OCI-LY7 (cell line): ENCODE measurements around the gene NAB2. TPM values are rescaled to one million over a fixed set of nuclear protein-coding genes. Genes with fewer than 3 reads are reported as not detected.
A peak's percentile ranks its signal among the peaks of the same experiment; 100 is the strongest.

Experiments used
- BruUV-seq: library from RNA; stranded (reverse); fragments of 400-500 nt; replicated peaks from 2 replicates; lab custom pipeline; 2021; lab: Mats Ljungman, UMichigan
- CTCF ChIA-PET: fragments of 300-600 bp; sonication (Branson Sonifier 250); formaldehyde crosslinking; loops from one replicate; lab custom pipeline; 2022; ENCODE audit warnings: antibody characterized with exemption; ENCODE audit not compliant: unreplicated experiment; lab: Charles Lee
- POLR2A ChIA-PET: fragments of 300-600 bp; sonication (Branson Sonifier 250); formaldehyde crosslinking; loops from one replicate; lab custom pipeline; 2022; ENCODE audit warnings: antibody characterized with exemption; lab: Charles Lee
- DNase-seq: peaks from one replicate; pipeline ENCODE4 v3.0.0-alpha.2; 2015; ENCODE audit warnings: low spot score
- H2AFZ ChIP-seq: fragments of 200-600 bp; sonication (generic), shearing (Covaris generic); 2 replicates; pipeline ENCODE4 v1.6.1; 2014; ENCODE audit warnings: mild to moderate bottlenecking, antibody characterized with exemption, low read length, moderate library complexity
- H3K27ac ChIP-seq: fragments of 200-600 bp; sonication (generic); 2 replicates; pipeline ENCODE4 v1.5.1; 2014; ENCODE audit warnings: mixed run types, low read depth, mild to moderate bottlenecking, moderate library complexity, low read length, inconsistent platforms; ENCODE audit not compliant: poor library complexity, severe bottlenecking
- H3K36me3 ChIP-seq: fragments of 200-600 bp; sonication (generic); 2 replicates; pipeline ENCODE4 v1.6.1; 2014; ENCODE audit warnings: mild to moderate bottlenecking, antibody characterized with exemption, low read length, moderate library complexity, mixed read lengths; ENCODE audit not compliant: insufficient read depth
- H3K4me1 ChIP-seq: fragments of 200-600 bp; sonication (generic); 2 replicates; pipeline ENCODE4 v1.5.1; 2014; ENCODE audit warnings: mild to moderate bottlenecking, low read length; ENCODE audit not compliant: insufficient read depth, poor library complexity, severe bottlenecking
- H3K4me2 ChIP-seq: fragments of 200-600 bp; sonication (generic); 2 replicates; pipeline ENCODE4 v1.6.1; 2014; ENCODE audit warnings: mild to moderate bottlenecking, low read length
- H3K4me3 ChIP-seq: fragments of 200-600 bp; sonication (generic); 2 replicates; pipeline ENCODE4 v1.5.1; 2014; ENCODE audit warnings: mild to moderate bottlenecking, low read depth, low read length; ENCODE audit not compliant: poor library complexity, severe bottlenecking
- H3K79me2 ChIP-seq: fragments of 200-600 bp; sonication (generic); 2 replicates; pipeline ENCODE4 v1.6.1; 2016; ENCODE audit warnings: low read depth, mild to moderate bottlenecking, low read length, moderate library complexity, mixed read lengths; ENCODE audit not compliant: insufficient read depth
- H3K9me2 ChIP-seq: fragments of 200-600 bp; sonication (generic); 2 replicates; pipeline ENCODE4 v1.6.1; 2016; ENCODE audit warnings: mild to moderate bottlenecking, low read length, mixed read lengths; ENCODE audit not compliant: insufficient read depth
- H3K9me3 ChIP-seq: fragments of 200-600 bp; sonication (generic); 2 replicates; pipeline ENCODE4 v1.6.1; 2014; ENCODE audit warnings: mild to moderate bottlenecking, mixed run types, low read length, mixed read lengths
- H4K20me1 ChIP-seq: fragments of 200-600 bp; sonication (generic); 2 replicates; pipeline ENCODE4 v1.6.1; 2014; ENCODE audit warnings: mild to moderate bottlenecking, antibody characterized with exemption, low read length, moderate library complexity, mixed read lengths; ENCODE audit not compliant: insufficient read depth
- CTCF ChIP-seq: fragments of 200-600 bp; sonication (generic); conservative IDR thresholded peaks from 2 replicates; pipeline ENCODE4 v1.5.1; 2014; ENCODE audit warnings: mild to moderate bottlenecking, antibody characterized with exemption, low read length, moderate library complexity, mixed read lengths
- EZH2phosphoT487 ChIP-seq: fragments of 200-600 bp; sonication (generic); IDR thresholded peaks from 2 replicates; pipeline ENCODE4 v1.6.1; 2018; ENCODE audit warnings: low read depth, borderline replicate concordance, mild to moderate bottlenecking, mixed run types, antibody characterized with exemption, low read length, moderate library complexity, mixed read lengths
- intact Hi-C: fragments of 100-400 bp; cut with micrococcal nuclease; formaldehyde crosslinking; loops from one replicate; pipeline ENCODE4 v1.10.0; 2022; ENCODE audit not compliant: unreplicated experiment
- total RNA-seq, 2 experiments: library from RNA; depleted of rRNA in 1 of 2; stranded (reverse); fragments of >200 nt in 1 of 2; shearing (Covaris generic) in 1 of 2; gene quantifications; 2 replicates each; pipeline ENCODE4 v1.2.3, GENCODE V29; 2014 to 2022

The NAB2 gene
- total RNA-seq, 2 experiments from 2014 or later = 6.8 to 8.5 TPM

DNA sequence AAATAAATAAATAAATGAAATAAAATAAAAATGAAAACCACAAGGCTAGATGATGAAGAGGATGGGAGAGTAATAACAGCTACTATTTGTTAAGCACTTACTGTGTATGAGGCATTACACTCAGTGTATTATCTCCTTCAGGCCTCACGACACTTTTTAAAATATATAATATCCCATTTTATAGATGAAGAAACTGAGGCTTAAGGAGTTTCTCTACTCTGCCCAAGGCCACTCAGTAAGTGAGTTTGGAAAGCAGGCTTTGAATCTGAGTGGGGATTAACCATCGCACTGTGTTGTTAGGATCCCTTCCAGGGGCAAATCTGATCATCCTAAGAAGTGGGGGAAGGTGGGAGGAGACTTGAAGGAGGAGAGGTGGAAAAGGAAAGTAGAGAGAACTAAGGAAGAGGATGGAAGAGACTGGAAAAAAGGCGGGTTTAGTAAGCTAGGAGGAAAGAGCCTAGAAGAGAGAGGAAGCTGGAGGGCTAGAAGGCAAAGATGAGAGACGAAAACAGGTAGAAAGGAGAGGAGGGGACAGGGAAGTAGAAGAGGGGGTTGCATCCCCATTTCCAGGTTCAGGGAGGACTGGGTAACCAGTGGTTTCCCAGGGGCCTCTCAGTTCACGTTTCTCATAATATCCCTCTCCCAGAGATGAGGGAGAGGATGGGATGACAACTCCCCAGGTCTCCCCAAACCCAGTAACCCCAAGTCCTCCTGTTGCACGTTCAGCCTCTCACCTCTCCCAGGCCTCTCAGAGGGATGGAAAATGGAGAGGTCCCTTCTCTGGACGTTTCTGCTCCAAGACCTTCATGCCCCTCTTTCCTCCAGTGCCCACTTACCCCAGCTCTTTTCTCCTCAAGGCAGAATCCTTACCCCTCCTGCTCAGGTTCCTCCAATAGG lies 20.5 kb downstream of the NAB2 start:
- TF ChIP-seq EZH2phosphoT487 (no peak), CTCF (no peak)
- CTCF ChIA-PET = interaction anchor here (0.6 kb wide), 1 partner anchor 340 kb away, joined by 5 read pairs; no protein-coding TSS in a partner anchor
- Histone ChIP-seq H3K36me3 (peaks cover 43% of the 10 kb centered on the region), H2AFZ (no peak overlapping the region; the same call in 1 of the 2 replicates), H3K9me2 (no peaks in the 10 kb centered on the region), H3K4me3 (peak overlapping the region; percentile 90), H3K4me1 (peaks cover 35% of the 10 kb centered on the region), H3K9me3 (no peaks in the 10 kb centered on the region), H4K20me1 (no peaks in the 10 kb centered on the region), H3K79me2 (peaks cover 29% of the 10 kb centered on the region; the same call in 1 of the 2 replicates), H3K27ac (peak overlapping the region; percentile 75), H3K4me2 (peak overlapping the region; percentile 80)
- intact Hi-C loops = loop anchor here (2.0 to 10.0 kb wide), 3 partner anchors 133 to 595 kb away; no protein-coding TSS in a partner anchor
- POLR2A ChIA-PET = interaction anchor here (0.5 to 4.1 kb wide), 4 partner anchors 30 to 309 kb away, joined by 3 to 45 read pairs (median 4); no protein-coding TSS in a partner anchor
- DNase-seq = no peak
- BruUV-seq = no TSS peak

DNA sequence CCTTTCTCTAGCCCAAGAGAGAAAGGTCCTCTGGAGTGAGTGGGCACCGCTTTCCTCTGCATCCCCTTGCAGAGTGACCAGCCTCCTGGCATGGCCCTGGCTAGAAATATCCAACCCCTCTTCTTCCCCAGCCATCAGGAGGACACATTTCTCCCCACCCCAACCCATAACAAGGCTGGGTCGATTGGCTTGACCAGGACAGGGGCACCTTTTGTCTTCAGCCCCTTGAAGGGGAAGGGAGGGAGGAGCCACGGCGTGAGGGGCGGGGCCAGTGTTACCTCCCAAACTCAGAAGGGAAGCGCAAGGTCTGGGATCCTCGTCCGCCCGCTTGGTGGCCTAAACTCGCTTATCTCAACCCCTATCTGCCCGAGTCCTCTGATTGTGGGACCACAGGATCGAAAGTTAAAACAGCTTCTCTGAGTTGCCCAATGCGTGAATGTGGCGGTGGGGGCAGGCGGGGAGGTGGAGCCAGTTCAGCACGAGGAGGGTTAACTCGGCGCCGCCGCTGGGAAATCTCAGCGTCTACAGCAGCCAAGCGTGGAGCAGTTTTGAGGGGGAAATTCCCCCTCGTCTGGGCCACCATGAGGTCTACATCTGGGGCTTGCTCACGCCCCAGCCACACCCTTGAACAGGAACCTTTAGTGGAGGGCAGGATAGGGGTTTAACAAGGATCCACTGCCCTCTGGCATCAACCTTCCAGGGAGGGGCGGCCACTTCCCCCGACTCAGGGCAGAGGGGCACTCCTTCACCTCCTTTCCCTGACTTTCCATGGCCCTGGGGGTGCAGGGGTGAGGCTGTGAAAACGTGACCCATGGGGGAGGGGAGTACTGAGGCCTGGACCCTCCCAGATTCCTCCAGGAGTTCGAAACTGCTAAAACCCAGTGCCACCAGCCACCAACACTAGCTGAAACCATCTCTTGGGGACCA lies 21.5 kb downstream of the NAB2 start:
- Histone ChIP-seq H3K79me2 (peaks cover 29% of the 10 kb centered on the region; the same call in 1 of the 2 replicates), H3K4me1 (peaks cover 35% of the 10 kb centered on the region), H4K20me1 (no peaks in the 10 kb centered on the region), H3K4me3 (peak overlapping the region; percentile 90), H3K9me3 (no peaks in the 10 kb centered on the region), H3K36me3 (peaks cover 34% of the 10 kb centered on the region), H3K4me2 (peak overlapping the region; percentile 80), H3K27ac (peak overlapping the region; percentile 75), H2AFZ (peak overlapping the region; percentile 79; the same call in 1 of the 2 replicates), H3K9me2 (no peaks in the 10 kb centered on the region)
- intact Hi-C loops = loop anchor here (2.0 to 10.0 kb wide), 3 partner anchors 132 to 596 kb away; no protein-coding TSS in a partner anchor
- ChIA-PET CTCF (interaction anchor here (0.6 to 2.5 kb wide), 5 partner anchors 17 to 435 kb away, joined by 4 to 26 read pairs (median 7); partner anchors contain the start of genes LRP1 and ZBTB39), POLR2A (interaction anchor here (0.5 to 4.1 kb wide), 12 partner anchors 18 to 351 kb away, joined by 3 to 45 read pairs (median 5); partner anchors contain the start of genes LRP1 and NEMP1)
- TF ChIP-seq CTCF = peak; percentile 23; the same call in 1 of the 2 replicates
- TF ChIP-seq EZH2phosphoT487 = no peak
- TSS peak; percentile 73 for BruUV-seq
- peak; percentile 79 for DNase-seq
